Testis (tissue), 2 donors: ENCODE measurements around the gene ANKRD22.

ENCODE experiments used
- POLR2A ChIP-seq: fragments of 450-650 bp; IDR thresholded peaks from one replicate; pipeline ENCODE4 v1.6.1; 2017; ENCODE audit warnings: antibody characterized with exemption, mild to moderate bottlenecking, moderate library complexity
- TF ChIP-seq, protein P1 (sequence below), 3 experiments: fragments of 450-650 bp in 2 of 3; fragments of 200-600 bp in 1 of 3; sonication (generic) in 1 of 3; IDR thresholded peaks; one replicate each; pipeline ENCODE4 v1.5.1; 2016 to 2019; ENCODE audit warnings: antibody characterized with exemption in 3 of 3, mild to moderate bottlenecking in 2 of 3, moderate library complexity in 1 of 3

DNA sequence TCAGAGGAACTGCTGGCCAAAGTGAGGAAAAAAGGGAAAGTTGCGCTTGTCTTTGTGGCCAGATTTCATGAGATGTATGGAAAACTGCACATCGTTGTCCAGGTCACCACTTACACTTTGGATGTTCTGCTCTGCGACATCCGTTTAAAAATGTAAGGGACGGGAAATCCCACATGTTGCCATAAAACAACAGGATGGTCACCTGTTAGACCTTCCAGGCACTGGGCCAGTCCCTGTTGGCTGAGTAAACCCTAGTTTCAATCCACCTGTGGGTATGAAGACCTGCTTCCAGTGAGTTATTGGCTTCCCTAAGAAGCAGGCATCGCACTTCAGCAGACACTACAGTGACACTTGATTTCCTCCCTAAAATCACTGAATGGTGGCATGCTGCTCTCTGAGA, 25.7 kb upstream of the ANKRD22 start:
- TF ChIP-seq, protein P1, sequence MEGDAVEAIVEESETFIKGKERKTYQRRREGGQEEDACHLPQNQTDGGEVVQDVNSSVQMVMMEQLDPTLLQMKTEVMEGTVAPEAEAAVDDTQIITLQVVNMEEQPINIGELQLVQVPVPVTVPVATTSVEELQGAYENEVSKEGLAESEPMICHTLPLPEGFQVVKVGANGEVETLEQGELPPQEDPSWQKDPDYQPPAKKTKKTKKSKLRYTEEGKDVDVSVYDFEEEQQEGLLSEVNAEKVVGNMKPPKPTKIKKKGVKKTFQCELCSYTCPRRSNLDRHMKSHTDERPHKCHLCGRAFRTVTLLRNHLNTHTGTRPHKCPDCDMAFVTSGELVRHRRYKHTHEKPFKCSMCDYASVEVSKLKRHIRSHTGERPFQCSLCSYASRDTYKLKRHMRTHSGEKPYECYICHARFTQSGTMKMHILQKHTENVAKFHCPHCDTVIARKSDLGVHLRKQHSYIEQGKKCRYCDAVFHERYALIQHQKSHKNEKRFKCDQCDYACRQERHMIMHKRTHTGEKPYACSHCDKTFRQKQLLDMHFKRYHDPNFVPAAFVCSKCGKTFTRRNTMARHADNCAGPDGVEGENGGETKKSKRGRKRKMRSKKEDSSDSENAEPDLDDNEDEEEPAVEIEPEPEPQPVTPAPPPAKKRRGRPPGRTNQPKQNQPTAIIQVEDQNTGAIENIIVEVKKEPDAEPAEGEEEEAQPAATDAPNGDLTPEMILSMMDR (IDR thresholded peaks at IDR 0.05) = no peak
- TF ChIP-seq POLR2A = no peak
